Left colon (tissue), 2 donors: ENCODE measurements around the gene DDR2. TPM values are rescaled to one million over a fixed set of nuclear protein-coding genes. Genes with fewer than 3 reads are reported as not detected.
"Not testable (repeated sequence)": the region's sequence is repeated elsewhere in the genome, so short reads cannot be mapped to it uniquely, and the experiment has no call there.

ENCODE experiments used
- ATAC-seq: fragments of 200-7000 bp; cut with Tn5 transposase; one replicate; pipeline ENCODE4 v1.9.1; 2020; ENCODE audit warnings: mild to moderate bottlenecking, moderate library complexity
- DNase-seq, 2 donors: peaks; one replicate each; pipeline ENCODE4 v3.0.0-alpha.2; 2020
- intact Hi-C, 2 donors: fragments of 100-400 bp; cut with DNase I in 1 of 2; cut with micrococcal nuclease in 1 of 2; formaldehyde crosslinking; loops; one replicate each; pipeline versions ENCODE4 v1.11.2 to v1.14.0; 2022; cut with DNase I, micrococcal nuclease
- total RNA-seq, 2 donors: library from RNA; stranded (reverse); fragmentation: NEBNext Ultra II Directional; extraction: Animal tissue kit (Norgen Biotek cat#: 25700); gene quantifications; one replicate each; pipeline ENCODE4 v1.2.1, GENCODE V29; 2021
- donor health status: DM: no; HTN: no; CAD: no.
- donor health status: DM: yes; HTN: yes; CAD: no.

DDR2 gene
- total RNA-seq, 2 donors from 2014 or later = 18.7 to 36.9 TPM

DNA sequence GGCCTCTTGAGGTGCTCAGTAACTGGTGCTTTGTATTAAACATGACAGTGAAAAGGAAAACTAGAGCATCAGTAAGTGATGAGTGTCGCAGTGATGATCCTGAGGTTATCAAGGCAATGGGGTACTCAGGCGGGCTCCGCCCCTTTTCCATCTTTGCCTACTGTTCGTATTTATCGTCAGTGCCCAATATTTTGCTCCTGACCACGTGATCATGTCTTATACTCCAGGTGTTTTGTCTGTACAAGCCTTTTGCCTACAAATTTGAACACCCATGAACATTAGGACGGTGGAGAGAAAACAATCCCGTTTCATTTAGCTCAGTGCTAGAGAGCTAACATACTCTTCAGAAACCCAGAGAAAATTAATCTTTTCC, 158.7 kb downstream of the DDR2 start:
- ATAC-seq, intact Hi-C loops, DNase-seq: not testable (repeated sequence)

DNA sequence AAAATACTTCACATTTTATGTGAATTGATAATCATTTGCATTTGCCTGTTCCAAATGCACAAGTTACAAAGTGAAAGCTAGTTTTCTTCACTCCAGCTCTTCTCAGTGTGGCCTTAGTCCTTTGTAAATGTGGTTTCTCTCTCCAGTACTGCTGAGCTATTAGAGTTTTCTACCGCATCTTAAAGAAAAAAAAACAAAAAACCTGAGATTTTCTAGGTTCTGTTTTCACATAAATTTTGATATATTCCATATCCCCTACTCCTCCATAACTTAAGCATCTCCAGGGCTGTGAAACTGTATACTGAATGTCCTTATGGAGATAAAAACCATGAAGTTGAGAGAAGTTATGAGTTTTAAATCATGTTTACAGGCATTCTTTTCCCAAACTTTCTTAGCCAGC, 162.0 kb downstream of the DDR2 start:
- intact Hi-C loops = not testable (repeated sequence)

DNA sequence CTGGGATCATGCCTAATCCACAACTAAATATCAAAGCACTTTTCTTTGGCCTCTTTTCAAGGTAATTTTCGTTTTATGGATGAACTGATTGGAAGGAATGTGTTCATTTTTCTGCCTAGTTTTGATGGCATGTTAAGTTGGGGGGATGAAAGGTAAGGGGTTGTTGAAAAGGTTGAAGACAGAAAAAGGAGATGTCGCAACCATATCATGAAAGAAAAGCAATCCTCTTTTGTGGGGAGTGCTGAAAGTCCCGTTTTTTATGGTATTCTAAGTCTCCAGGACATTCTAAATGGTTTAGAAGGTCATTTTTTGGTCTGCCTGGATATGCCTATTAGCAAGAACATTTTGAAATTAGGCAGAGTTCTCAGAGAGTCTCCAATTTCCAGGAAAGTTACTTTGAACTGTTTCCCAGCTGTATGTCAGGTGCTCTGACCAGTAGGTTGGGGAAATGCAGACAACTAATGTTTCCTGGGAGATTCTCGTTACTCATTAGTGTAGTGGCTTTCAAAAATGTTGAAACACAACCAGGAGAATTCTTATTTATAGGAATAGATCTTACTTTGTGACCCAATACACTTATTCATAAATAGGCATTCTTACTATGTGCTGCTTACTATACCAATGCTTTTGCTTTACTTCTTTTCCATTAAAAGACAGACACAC, 164.5 kb downstream of the DDR2 start:
- DNase-seq, ATAC-seq, intact Hi-C loops: not testable (repeated sequence)

More for the DNA sequence above, 162.0 kb downstream of the DDR2 start:
- not testable (repeated sequence) for DNase-seq, ATAC-seq

- intact Hi-C loops = loop anchor here in 1 of 2 donors (10.0 kb wide), 1 partner anchor 185 kb away; no protein-coding TSS in a partner anchor
- DNase-seq (peak; percentile 59 to 73), ATAC-seq (peak; percentile 96)
Measured at GRCh38 chr1:162799995-162800830, 167.9 kb downstream of the DDR2 start.

- intact Hi-C loops = loop anchor here in 1 of 2 donors (10.0 kb wide), 1 partner anchor 193 kb away; no protein-coding TSS in a partner anchor
Measured at GRCh38 chr1:162807503-162807902, 175.2 kb downstream of the DDR2 start.

GRCh38 chr1:162812357-162812756, 180.1 kb downstream of the DDR2 start:
- intact Hi-C loops, DNase-seq: not testable (repeated sequence)

More at GRCh38 chr1:162807503-162807902, 175.2 kb downstream of the DDR2 start:
- DNase-seq, ATAC-seq: not testable (repeated sequence)

GRCh38 chr1:162818136-162818535, 185.9 kb downstream of the DDR2 start:
- intact Hi-C loops, ATAC-seq, DNase-seq: not testable (repeated sequence)

More at GRCh38 chr1:162812357-162812756, 180.1 kb downstream of the DDR2 start:
- not testable (repeated sequence) for ATAC-seq

DNA sequence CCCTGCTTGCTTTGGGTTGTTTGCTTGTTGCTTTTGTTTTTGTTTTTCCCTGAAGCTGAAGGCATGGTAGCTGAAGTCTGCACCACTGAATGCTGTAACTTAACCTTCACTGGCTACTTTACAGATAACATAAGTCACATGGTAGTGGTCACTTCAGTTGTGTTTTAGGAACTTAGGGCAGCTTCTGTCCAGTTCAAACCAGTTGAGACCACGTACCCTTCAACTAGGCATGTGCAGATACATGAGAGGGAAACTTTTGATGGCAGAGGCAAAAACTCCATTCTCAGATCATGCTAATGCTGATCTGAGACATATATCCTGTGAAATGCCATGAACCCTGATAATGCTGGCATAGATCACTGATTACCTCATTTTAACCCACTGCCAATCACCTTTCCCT, 186.4 kb downstream of the DDR2 start:
- DNase-seq, intact Hi-C loops, ATAC-seq: not testable (repeated sequence)

GRCh38 chr1:162822391-162823200, 190.3 kb downstream of the DDR2 start:
- peak; percentile 24 for ATAC-seq

GRCh38 chr1:162823231-162823630, 191.0 kb downstream of the DDR2 start:
- no peak for DNase-seq
- intact Hi-C loops = no loop called here
- ATAC-seq = no peak

More at GRCh38 chr1:162822391-162823200, 190.3 kb downstream of the DDR2 start:
- intact Hi-C loops = no loop called here
- peak in 1 of 2 donors; percentile 11 for DNase-seq

DNA sequence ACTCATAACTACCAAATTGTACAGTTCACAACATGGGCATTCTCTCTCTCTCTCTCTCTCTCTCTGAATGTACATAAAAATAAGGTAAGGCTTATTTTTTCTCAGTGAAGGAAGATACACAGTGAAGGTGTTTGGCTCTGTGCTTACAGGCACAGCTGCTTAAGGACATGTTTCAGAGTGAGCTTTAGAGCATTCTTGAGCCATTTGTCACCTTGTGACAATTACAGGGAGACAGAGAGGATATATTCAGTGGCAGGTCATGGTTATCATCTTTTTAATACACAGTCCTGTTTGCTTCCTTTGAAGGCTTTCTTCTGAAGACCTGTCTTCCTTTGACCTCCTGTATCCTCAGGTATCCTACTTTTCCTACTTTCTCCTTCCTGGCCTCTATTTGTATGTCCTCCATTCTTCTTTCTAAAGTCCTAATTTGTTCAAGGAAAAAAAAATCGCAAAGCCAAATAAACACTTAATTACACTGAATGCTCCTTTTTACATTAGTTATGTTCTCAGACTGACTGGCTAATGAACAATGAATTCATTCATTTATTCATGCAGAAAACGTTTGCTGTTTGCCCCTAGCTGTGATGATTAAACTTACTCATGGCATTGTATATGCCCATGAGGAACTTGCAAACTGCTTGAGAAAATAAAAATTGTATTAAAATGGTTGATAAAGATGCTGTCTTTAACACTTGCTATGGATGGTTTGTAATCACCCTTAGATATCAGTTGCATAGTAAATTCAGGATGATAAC, 191.7 kb downstream of the DDR2 start:
- ATAC-seq = no peak
- intact Hi-C loops = no loop called here
- no peak for DNase-seq

DNA sequence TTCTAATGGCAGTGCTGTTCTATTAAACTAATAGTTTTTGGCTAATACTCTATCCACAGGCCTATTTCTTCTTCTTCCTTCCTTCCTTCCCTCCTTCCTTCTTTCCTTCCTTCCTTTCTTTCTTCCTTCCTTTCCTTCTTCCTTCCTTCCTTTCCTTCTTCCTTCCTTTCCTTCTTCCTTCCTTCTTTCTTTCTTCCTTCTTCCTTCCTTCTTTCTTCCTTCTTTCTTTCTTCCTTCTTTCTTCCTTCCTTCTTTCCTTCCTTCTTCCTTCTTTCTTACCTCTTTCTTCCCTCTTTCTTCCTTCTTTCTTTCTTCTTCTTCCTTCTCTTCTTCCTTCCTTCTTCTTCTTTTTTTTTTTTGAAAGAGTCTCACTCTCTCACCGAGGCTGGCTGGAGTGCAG, 197.0 kb downstream of the DDR2 start:
- DNase-seq = no peak
- intact Hi-C loops = no loop called here
- ATAC-seq = no peak

DNA sequence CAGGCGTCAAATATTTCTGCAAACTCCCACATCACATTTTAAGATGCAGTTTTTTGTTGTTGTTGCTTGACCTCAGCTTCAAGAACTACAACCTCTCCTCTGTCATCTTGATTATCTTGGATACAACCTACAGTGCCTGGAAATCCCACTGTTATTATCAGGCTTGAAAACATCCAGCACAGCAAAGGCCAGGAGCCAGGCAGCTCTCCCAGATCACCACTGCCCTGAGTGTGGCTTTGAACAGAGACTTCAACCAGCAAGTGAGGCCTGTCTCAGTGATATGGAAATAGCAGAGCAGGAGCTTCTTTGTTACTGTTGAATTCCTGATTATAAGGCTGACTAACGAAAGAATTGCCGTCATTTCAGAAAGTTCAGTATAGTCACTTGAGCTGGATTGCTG, 200.2 kb downstream of the DDR2 start:
- intact Hi-C loops = no loop called here
- DNase-seq (no peak), ATAC-seq (no peak)

DNA sequence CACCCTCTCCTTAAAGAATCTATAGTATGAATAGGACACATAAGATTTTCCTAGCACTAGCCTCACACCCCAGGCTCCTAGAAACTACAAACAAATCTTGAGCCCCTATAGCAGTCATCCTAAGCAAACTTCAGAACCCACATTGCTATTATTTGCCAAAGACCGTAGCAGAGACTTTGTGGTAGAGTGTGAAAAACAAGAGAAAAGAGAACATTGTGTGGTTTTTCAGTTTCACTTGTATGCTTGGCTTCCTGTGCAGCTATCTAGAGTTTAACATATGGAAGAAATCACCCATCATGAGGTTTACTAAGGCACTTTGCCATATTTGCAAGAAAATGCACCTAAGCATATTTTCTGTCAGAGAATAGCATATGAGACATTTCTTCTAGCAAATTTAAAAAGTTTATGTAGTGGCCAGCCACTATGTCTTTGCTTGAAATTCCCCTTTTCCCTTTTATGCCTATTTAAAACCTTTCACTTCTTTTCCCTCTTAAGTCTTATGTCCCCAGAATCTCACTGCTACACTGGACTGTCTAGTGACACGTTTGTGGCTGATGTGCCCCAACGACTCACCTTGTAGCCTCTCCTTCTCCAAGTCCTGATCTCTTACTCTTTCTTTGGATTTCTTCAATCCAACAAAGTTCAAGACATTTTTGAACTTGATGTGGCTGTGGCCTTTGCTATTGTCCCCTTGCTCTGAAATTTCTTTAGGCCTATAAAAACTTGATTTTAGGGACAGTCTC, 203.1 kb downstream of the DDR2 start:
- ATAC-seq (no peak), DNase-seq (no peak)
- intact Hi-C loops = no loop called here
